ENCODE data around the gene MAP3K19. TPM values are rescaled to one million over a fixed set of nuclear protein-coding genes. Genes with fewer than 3 reads are reported as not detected.
"Not testable (repeated sequence)": the region's sequence is repeated elsewhere in the genome, so short reads cannot be mapped to it uniquely, and the experiment has no call there.

MAP3K19 gene
- total RNA-seq, 1 donor: not detected

- TF ChIP-seq CTCF (IDR thresholded peaks at IDR 0.05; ENCODE audit: insufficient read depth, low read length): peak; percentile 48
- H3K4me3 ChIP-seq (ENCODE audit: low read depth, low read length): no peak overlapping the region
- peak; percentile 61 for DNase-seq (ENCODE audit: low read depth)
Observed at GRCh38 chr2:134988994-134989605, 58.1 kb downstream of the MAP3K19 start.

- no peak for TF ChIP-seq CTCF (IDR thresholded peaks at IDR 0.05; ENCODE audit: insufficient read depth, low read length)
- no peak overlapping the region for H3K4me3 ChIP-seq (ENCODE audit: low read depth, low read length)
- no peak for DNase-seq (ENCODE audit: low read depth)
Observed at GRCh38 chr2:134985061-134985460, 62.2 kb downstream of the MAP3K19 start.

- DNase-seq (ENCODE audit: low read depth): no peak
- no peak for TF ChIP-seq CTCF (IDR thresholded peaks at IDR 0.05; ENCODE audit: insufficient read depth, low read length)
- no peak overlapping the region for H3K4me3 ChIP-seq (ENCODE audit: low read depth, low read length)
Observed at GRCh38 chr2:134982603-134983002, 64.6 kb downstream of the MAP3K19 start.

- no peak for TF ChIP-seq CTCF (IDR thresholded peaks at IDR 0.05; ENCODE audit: insufficient read depth, low read length)
- H3K4me3 ChIP-seq (ENCODE audit: low read depth, low read length): no peak overlapping the region
- DNase-seq (ENCODE audit: low read depth): no peak
Observed at GRCh38 chr2:134980639-134981038, 66.6 kb downstream of the MAP3K19 start.

- no peak for TF ChIP-seq CTCF (IDR thresholded peaks at IDR 0.05; ENCODE audit: insufficient read depth, low read length)
Observed at GRCh38 chr2:134979221-134979620, 68.0 kb downstream of the MAP3K19 start.

GRCh38 chr2:134977104-134977503 lies 70.1 kb downstream of the MAP3K19 start:
- not testable (repeated sequence) for DNase-seq (ENCODE audit: low read depth); H3K4me3 ChIP-seq (ENCODE audit: low read depth, low read length)

More at GRCh38 chr2:134979221-134979620, 68.0 kb downstream of the MAP3K19 start:
- no peak for DNase-seq (ENCODE audit: low read depth)
- no peak overlapping the region for H3K4me3 ChIP-seq (ENCODE audit: low read depth, low read length)

GRCh38 chr2:134976074-134976702 lies 71.1 kb downstream of the MAP3K19 start:
- H3K4me3 ChIP-seq (ENCODE audit: low read depth, low read length): no peak overlapping the region
- no peak for DNase-seq (ENCODE audit: low read depth)
- TF ChIP-seq CTCF (IDR thresholded peaks at IDR 0.05; ENCODE audit: insufficient read depth, low read length): no peak

All from fibroblast of the aortic adventitia (primary cell).